IPS DF 4.7 (cell line): ENCODE data around the gene GPR3.
"Not testable (repeated sequence)": the region's sequence is repeated elsewhere in the genome, so short reads cannot be mapped to it uniquely, and the experiment has no call there.

Source experiments
- DNase-seq: peaks from one replicate; pipeline ENCODE4 v3.0.0-alpha.2; 2013; ENCODE audit warnings: low spot score; ENCODE audit errors: extremely low read depth

The GPR3 gene

DNA sequence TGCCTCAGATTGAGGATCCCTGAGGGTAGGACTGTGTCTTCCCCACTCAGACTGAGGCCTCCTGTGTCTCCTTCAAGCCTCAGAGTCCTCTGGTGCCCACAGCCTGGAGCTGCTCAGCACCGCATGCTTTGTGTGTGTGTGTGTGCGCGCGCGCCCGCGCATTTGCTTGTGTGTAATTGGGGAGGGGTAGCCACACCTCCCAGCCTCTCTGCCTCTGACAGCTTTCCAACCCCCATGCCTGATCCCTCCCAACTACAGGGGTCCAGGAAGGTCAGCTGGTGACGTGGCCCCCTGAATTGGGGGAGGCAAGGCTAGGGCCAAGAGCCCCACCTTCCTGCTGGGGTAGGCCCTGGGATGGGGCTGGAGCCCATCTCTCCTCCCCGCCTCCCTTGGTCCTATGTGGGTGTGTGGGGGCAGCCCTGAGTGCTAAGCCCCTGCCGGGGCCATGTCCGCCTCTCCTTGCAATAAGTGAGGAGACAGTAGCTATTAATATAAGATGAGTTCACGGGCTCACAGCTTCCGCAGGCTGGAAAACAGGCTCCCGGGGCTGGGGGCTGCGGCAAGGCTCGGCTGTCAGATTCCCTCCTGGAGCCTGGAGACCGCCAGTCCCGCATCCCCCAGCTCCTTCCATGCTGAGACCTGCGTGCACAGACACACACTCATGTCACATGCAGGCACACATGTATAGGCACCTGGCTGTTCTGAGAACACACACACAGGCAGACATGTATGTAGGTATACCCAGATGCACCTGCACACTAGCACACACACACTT lies 7.0 kb downstream of the GPR3 start:
- DNase-seq, result no peak

- no peak for DNase-seq
Observed at GRCh38 chr1:27400082-27400962, 7.9 kb downstream of the GPR3 start.

- DNase-seq, result no peak
Observed at GRCh38 chr1:27400963-27401341, 8.5 kb downstream of the GPR3 start.

DNA sequence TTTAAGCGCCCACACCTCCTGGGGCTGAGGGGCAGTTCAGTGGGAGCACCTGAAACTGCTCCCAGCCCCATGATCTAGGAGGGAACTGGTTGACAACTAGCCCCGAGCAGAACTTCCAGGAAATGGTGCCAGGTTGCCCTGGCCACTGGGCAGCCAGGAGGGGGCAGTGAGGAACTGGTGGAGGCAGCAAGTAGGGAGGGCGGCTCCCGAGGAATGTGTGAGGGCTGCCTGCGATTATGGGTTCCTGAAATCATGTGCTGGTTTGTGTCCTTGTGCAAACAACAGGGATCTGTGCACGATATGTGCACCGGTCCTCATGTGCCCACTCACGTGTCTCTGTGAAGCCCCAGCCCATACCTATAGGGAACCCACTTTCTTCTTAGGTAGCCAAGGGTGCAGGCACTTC lies 9.9 kb downstream of the GPR3 start:
- no peak for DNase-seq

GRCh38 chr1:27403065-27403726 lies 10.8 kb downstream of the GPR3 start:
- DNase-seq, result no peak

GRCh38 chr1:27403931-27404330 lies 11.5 kb downstream of the GPR3 start:
- no peak for DNase-seq

- no peak for DNase-seq
Observed at GRCh38 chr1:27405074-27405473, 12.7 kb downstream of the GPR3 start.

DNA sequence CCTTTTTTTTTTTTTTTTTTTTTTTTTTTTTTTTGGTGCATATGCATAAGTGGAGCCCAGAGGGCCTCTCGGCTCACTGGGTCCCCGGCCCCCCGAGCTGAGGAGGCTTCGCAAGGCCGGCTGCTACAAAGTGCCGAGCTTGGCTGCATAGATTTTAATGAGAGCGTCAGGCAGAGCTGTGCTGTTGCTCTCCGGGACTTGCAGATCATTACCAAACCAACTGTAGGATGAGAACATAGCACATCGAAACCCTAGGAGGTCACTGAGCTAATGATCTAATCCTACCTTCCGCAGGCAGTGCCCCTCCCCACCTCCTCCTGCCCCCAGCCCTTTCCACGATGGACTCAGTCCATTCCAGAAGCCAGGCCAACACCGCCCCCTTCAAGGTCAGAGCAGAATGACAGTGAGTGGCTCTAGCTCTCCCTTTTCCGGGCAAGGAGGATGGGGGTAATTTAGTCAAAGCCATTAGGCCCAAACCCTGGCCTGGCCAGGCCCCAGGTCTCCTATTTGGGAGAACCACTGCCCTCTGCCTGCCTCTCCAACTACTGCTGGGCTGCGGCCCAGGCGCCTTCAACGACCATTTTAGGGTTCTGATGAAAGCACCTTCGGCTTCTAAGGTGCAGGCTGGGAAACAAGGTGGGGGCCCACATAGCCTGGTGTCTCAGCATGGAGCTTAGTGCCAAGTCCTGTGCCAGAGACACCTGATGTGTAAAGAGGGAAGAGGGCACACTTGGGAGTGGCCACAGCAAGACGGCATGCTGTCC lies 13.4 kb downstream of the GPR3 start:
- DNase-seq, result not testable (repeated sequence)

DNA sequence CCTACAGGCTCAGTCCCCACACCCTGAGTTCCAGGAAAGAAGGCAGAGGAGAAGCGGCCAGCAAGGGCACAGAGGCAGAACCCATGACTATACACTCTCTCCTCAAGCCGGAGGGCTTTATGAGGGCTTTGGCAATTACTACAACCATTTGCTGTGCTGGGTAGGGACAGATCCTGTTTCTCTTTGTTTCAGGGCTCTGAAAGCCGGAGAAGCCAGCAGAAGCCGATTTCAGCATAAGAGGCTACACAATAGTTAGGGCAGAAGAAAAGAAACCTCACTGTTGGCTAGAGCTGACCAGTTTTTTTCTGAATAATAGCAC lies 13.9 kb downstream of the GPR3 start:
- no peak for DNase-seq

- DNase-seq, result not testable (repeated sequence)
Observed at GRCh38 chr1:27406791-27407190, 14.4 kb downstream of the GPR3 start.

DNA sequence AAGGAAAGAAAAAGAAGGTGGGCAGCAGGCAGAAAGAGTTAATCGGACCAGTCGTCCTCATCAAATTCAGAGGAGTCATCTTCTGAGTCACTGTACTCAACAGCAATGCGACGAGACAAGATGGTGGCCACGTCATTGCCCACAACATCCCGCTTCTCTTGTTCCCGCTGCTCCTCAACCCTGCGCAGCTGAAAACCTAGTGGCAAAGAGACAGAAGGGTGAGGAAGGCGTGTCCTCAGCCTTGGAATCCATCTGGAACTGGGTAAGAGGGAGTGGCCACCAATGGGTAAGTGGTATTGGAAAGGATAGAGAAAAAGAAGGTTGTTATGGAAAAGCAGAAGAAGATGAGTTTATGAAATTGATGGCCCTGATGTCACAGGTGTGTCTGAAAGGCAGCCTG lies 15.7 kb downstream of the GPR3 start:
- no peak for DNase-seq

- DNase-seq, result no peak
Observed at GRCh38 chr1:27409669-27410068, 17.2 kb downstream of the GPR3 start.

DNA sequence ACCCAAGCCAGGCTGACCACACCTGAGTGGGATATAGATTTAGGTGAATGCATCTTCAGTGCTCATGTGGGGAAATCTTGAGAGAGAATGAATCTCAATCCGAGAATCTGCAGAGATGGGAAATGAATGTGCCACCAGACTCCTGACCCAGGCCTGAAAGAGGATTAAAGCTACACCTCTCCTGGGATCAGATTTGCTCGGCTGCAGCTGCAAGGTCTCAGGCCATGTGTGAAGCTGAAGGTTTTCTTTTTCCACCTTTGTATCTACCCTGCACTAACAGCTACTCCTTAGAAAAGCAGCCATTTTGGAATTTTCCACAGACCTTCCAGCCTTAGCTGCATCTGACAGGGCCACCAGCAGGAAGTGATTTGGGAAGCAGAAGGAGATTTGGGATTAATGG lies 18.3 kb downstream of the GPR3 start:
- DNase-seq, result no peak

DNA sequence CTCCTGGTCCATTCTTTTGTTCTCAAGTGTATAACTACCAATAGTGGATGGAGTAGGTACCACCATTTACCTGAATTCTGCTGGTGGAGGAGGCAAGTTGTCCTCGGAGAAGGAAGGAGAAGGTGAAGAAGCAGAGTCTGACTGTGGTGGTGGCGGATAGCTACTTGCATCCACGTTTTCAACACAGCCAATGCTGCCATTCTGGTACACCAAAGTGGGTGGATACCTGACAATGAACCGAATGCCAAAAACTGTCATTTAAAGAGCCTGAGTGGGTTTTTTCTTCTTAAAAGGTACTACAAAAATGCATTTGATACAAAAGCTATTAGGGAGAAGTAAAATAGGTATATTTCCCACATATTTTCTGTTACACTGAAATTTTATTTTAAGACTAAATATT lies 20.1 kb downstream of the GPR3 start:
- DNase-seq, result no peak

- DNase-seq, result no peak
Observed at GRCh38 chr1:27413004-27413403, 20.6 kb downstream of the GPR3 start.

DNA sequence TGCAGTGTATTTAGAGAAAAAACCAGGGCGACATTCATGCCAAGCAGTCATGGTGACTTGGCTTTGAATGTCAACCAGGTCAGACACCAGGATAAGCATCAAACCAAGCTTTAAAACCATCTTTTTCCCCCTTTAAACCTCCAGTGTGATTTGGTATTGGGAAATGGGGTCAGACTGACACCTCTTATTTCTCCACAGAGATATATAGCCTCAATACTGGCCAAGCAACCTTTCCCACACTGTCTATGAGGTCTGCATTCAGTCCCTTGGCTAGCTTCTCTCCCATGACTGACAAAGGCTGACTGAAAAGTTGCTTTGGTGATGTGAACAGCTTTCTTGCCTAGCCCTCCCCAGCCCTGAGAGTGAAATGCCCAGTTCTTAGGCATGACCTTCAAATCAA lies 21.7 kb downstream of the GPR3 start:
- no peak for DNase-seq

- DNase-seq, result no peak
Observed at GRCh38 chr1:27416387-27417111, 24.1 kb downstream of the GPR3 start.

- no peak for DNase-seq
Observed at GRCh38 chr1:27417713-27418112, 25.3 kb downstream of the GPR3 start.

DNA sequence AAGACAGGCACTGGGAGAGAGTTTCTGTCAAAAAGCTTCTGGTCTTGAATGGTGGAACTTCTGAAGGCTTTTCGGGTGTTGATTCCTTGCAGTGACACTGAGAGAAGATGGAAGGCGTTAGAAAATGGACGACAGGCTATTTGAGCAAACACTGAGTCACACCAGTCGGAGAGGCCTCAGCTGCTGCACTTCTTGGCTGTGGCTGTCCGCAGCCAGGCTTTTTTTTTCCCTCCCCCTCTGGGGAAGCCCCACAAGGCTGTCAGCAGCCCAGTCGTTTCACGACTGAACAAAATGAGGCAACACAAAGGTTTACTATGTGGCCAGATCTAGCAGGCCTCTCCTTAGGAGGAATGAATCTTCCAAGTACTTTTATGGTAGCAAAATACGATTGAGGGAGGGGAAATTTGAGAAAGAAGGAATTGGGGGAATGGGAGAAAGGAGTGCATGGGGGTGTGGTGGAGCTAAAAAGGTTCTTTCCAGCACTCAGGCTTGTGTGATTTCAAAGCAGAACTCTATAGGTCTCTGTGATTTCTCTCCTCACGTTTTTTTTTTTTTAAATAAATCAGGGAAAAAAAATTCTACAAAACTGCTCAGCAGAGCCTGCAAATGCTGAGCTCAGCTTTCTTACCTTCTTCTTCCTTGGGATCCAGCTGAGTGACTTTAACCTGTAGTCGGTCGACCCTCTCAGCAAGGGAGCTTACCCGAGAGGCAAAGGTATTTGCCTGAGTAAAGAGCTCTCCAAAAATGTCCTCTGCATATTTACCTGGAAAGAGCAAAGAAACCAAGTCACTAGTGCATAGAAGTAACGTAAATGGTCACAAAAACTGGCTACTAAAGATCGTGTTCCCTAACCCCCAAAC lies 26.1 kb downstream of the GPR3 start:
- DNase-seq, result no peak

- no peak for DNase-seq
Observed at GRCh38 chr1:27423709-27424108, 31.3 kb downstream of the GPR3 start.
